PFSK-1 (cell line): ENCODE results near the gene GTSF1L.

ENCODE experiments used
- FOXP2 ChIP-seq: optimal IDR thresholded peaks from 2 replicates; pipeline ENCODE3; 2011; ENCODE audit warnings: borderline replicate concordance, control low read depth, inconsistent platforms; ENCODE audit not compliant: insufficient read depth; ENCODE audit errors: extremely low read length, extremely low read depth
- POLR2AphosphoS5 ChIP-seq: IDR thresholded peaks from 2 replicates; pipeline ENCODE4 v1.6.1; 2012; ENCODE audit warnings: low read depth, mild to moderate bottlenecking, control low read depth, low read length, moderate library complexity
- REST ChIP-seq, 2 experiments: IDR thresholded peaks; 2 replicates each; pipeline versions ENCODE4 v1.6.1 to v1.8.0; 2011 to 2012; ENCODE audit warnings: low read depth in 2 of 2, low read length in 2 of 2, control low read depth in 1 of 2, inconsistent platforms in 1 of 2, mild to moderate bottlenecking in 1 of 2, moderate library complexity in 1 of 2; ENCODE audit not compliant: insufficient read depth in 1 of 2
- SIN3A ChIP-seq: IDR thresholded peaks from 2 replicates; pipeline ENCODE4 v1.6.1; 2012; ENCODE audit warnings: mild to moderate bottlenecking, low read length, moderate library complexity, borderline replicate concordance; ENCODE audit not compliant: insufficient read depth
- TAF1 ChIP-seq: IDR thresholded peaks from 2 replicates; pipeline ENCODE4 v1.6.1; 2012; ENCODE audit warnings: low read length, control low read depth, borderline replicate concordance; ENCODE audit not compliant: insufficient read depth

The GTSF1L gene

GRCh38 chr20:43724383-43724782, 2.4 kb downstream of the GTSF1L start:
- TF ChIP-seq POLR2AphosphoS5 (no peak), FOXP2 (no peak), SIN3A (no peak), TAF1 (no peak)

- no peak for TF ChIP-seq REST (IDR thresholded peaks at IDR 0.05; ENCODE audit: insufficient read depth in 1 of 2, low read depth in 2 of 2, low read length in 2 of 2)
- no peak for TF ChIP-seq TAF1
- TF ChIP-seq POLR2AphosphoS5 = no peak
- no peak for TF ChIP-seq SIN3A
- TF ChIP-seq FOXP2 = no peak
Observed at GRCh38 chr20:43723735-43724134, 3.1 kb downstream of the GTSF1L start.

- TF ChIP-seq REST (IDR thresholded peaks at IDR 0.05; ENCODE audit: insufficient read depth in 1 of 2, low read depth in 2 of 2, low read length in 2 of 2) = no peak
- no peak for TF ChIP-seq FOXP2
- TF ChIP-seq SIN3A = no peak
- TF ChIP-seq TAF1 = no peak
- no peak for TF ChIP-seq POLR2AphosphoS5
Observed at GRCh38 chr20:43723186-43723585, 3.6 kb downstream of the GTSF1L start.

- TF ChIP-seq FOXP2 = no peak
- TF ChIP-seq SIN3A = no peak
- no peak for TF ChIP-seq REST (IDR thresholded peaks at IDR 0.05; ENCODE audit: insufficient read depth in 1 of 2, low read depth in 2 of 2, low read length in 2 of 2)
- no peak for TF ChIP-seq TAF1
- TF ChIP-seq POLR2AphosphoS5 = no peak
Observed at GRCh38 chr20:43722153-43722505, 4.7 kb downstream of the GTSF1L start.

GRCh38 chr20:43721429-43722152, 5.2 kb downstream of the GTSF1L start:
- TF ChIP-seq SIN3A (no peak), FOXP2 (no peak), REST (IDR thresholded peaks at IDR 0.05; ENCODE audit: insufficient read depth in 1 of 2, low read depth in 2 of 2, low read length in 2 of 2) (no peak), POLR2AphosphoS5 (no peak), TAF1 (no peak)
